ENCODE measurements around the gene SMC2. TPM values are rescaled to one million over a fixed set of nuclear protein-coding genes. Genes with fewer than 3 reads are reported as not detected.

Gene SMC2
- total RNA-seq = 5.8 and 6.3 TPM in 2 replicates

DNA sequence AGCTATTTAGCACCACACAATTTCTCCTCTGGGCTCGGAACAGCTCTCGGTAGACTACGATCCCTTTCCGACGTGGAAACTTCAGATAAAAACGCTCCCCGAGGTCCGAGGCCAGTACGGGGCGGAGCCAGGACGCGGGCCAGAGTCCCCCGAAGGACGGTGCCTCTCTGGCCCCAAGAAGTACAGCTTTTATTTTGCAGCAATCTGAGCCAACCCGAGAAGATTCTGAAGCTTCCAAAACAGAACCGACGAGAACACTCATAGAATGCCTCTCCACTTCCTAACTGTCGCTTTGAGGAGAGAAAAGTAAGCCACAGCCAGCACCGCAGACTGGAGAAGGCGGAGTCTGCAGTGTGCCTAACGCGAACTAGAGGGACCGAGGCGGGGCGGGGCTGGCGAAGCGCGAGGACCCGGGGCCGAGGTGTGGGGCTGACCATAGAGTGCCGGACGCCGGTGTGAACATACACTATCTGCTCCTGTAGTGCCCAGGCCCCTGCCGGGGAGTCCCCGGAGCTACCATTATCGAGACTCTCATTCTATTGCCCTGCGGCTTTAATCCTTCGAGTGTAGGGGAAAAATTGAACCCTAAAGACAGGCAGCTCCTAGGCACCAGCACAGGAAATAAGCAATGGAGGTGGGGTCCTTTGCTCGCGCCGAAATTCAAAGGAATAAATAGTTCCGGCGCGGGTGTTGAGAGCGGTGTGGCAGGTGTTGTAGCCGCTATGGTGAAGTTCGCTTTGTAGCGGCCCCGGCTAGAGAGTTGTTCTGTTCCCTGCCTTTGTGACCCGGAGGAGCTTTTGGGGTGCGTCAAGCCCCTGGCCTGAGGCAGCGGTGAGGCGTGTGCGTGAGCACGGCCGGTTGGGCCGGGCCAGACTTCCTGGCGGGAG lies at the start of gene SMC2:
Gene SMC2, plus strand, starts transcription at position 663 of the 887 bp plus-strand sequence. CDS start 1,076 bp downstream, outside the sequence.

Measured in hair follicle dermal papilla cell (primary cell).